OCI-LY7 (cell line): ENCODE data around the gene FGD5. TPM values are rescaled to one million over a fixed set of nuclear protein-coding genes. Genes with fewer than 3 reads are reported as not detected.
"Not testable (repeated sequence)": the region's sequence is repeated elsewhere in the genome, so short reads cannot be mapped to it uniquely, and the experiment has no call there.

ENCODE experiments used
- BruUV-seq: library from RNA; stranded (reverse); fragments of 400-500 nt; replicated peaks from 2 replicates; lab custom pipeline; 2021; lab: Mats Ljungman, UMichigan
- CTCF ChIA-PET: fragments of 300-600 bp; sonication (Branson Sonifier 250); formaldehyde crosslinking; loops from one replicate; lab custom pipeline; 2022; ENCODE audit warnings: antibody characterized with exemption; ENCODE audit not compliant: unreplicated experiment; lab: Charles Lee
- POLR2A ChIA-PET: fragments of 300-600 bp; sonication (Branson Sonifier 250); formaldehyde crosslinking; loops from one replicate; lab custom pipeline; 2022; ENCODE audit warnings: antibody characterized with exemption; lab: Charles Lee
- DNase-seq: peaks from one replicate; pipeline ENCODE4 v3.0.0-alpha.2; 2015; ENCODE audit warnings: low spot score
- H2AFZ ChIP-seq: fragments of 200-600 bp; sonication (generic), shearing (Covaris generic); 2 replicates; pipeline ENCODE4 v1.6.1; 2014; ENCODE audit warnings: mild to moderate bottlenecking, antibody characterized with exemption, low read length, moderate library complexity
- H3K27ac ChIP-seq: fragments of 200-600 bp; sonication (generic); 2 replicates; pipeline ENCODE4 v1.5.1; 2014; ENCODE audit warnings: mixed run types, low read depth, mild to moderate bottlenecking, moderate library complexity, low read length, inconsistent platforms; ENCODE audit not compliant: poor library complexity, severe bottlenecking
- H3K36me3 ChIP-seq: fragments of 200-600 bp; sonication (generic); 2 replicates; pipeline ENCODE4 v1.6.1; 2014; ENCODE audit warnings: mild to moderate bottlenecking, antibody characterized with exemption, low read length, moderate library complexity, mixed read lengths; ENCODE audit not compliant: insufficient read depth
- H3K4me1 ChIP-seq: fragments of 200-600 bp; sonication (generic); 2 replicates; pipeline ENCODE4 v1.5.1; 2014; ENCODE audit warnings: mild to moderate bottlenecking, low read length; ENCODE audit not compliant: insufficient read depth, poor library complexity, severe bottlenecking
- H3K4me2 ChIP-seq: fragments of 200-600 bp; sonication (generic); 2 replicates; pipeline ENCODE4 v1.6.1; 2014; ENCODE audit warnings: mild to moderate bottlenecking, low read length
- H3K4me3 ChIP-seq: fragments of 200-600 bp; sonication (generic); 2 replicates; pipeline ENCODE4 v1.5.1; 2014; ENCODE audit warnings: mild to moderate bottlenecking, low read depth, low read length; ENCODE audit not compliant: poor library complexity, severe bottlenecking
- H3K79me2 ChIP-seq: fragments of 200-600 bp; sonication (generic); 2 replicates; pipeline ENCODE4 v1.6.1; 2016; ENCODE audit warnings: low read depth, mild to moderate bottlenecking, low read length, moderate library complexity, mixed read lengths; ENCODE audit not compliant: insufficient read depth
- H3K9me2 ChIP-seq: fragments of 200-600 bp; sonication (generic); 2 replicates; pipeline ENCODE4 v1.6.1; 2016; ENCODE audit warnings: mild to moderate bottlenecking, low read length, mixed read lengths; ENCODE audit not compliant: insufficient read depth
- H3K9me3 ChIP-seq: fragments of 200-600 bp; sonication (generic); 2 replicates; pipeline ENCODE4 v1.6.1; 2014; ENCODE audit warnings: mild to moderate bottlenecking, mixed run types, low read length, mixed read lengths
- H4K20me1 ChIP-seq: fragments of 200-600 bp; sonication (generic); 2 replicates; pipeline ENCODE4 v1.6.1; 2014; ENCODE audit warnings: mild to moderate bottlenecking, antibody characterized with exemption, low read length, moderate library complexity, mixed read lengths; ENCODE audit not compliant: insufficient read depth
- EZH2phosphoT487 ChIP-seq: fragments of 200-600 bp; sonication (generic); IDR thresholded peaks from 2 replicates; pipeline ENCODE4 v1.6.1; 2018; ENCODE audit warnings: low read depth, borderline replicate concordance, mild to moderate bottlenecking, mixed run types, antibody characterized with exemption, low read length, moderate library complexity, mixed read lengths
- intact Hi-C: fragments of 100-400 bp; cut with micrococcal nuclease; formaldehyde crosslinking; loops from one replicate; pipeline ENCODE4 v1.10.0; 2022; ENCODE audit not compliant: unreplicated experiment
- total RNA-seq, 2 experiments: library from RNA; depleted of rRNA in 1 of 2; stranded (reverse); fragments of >200 nt in 1 of 2; shearing (Covaris generic) in 1 of 2; gene quantifications; 2 replicates each; pipeline ENCODE4 v1.2.3, GENCODE V29; 2014 to 2022
- TF ChIP-seq, protein P1 (sequence below): fragments of 200-600 bp; sonication (generic); conservative IDR thresholded peaks from 2 replicates; pipeline ENCODE4 v1.5.1; 2014; ENCODE audit warnings: mild to moderate bottlenecking, antibody characterized with exemption, low read length, moderate library complexity, mixed read lengths

Gene FGD5
- total RNA-seq, 2 experiments from 2014 or later: 0.09 to 0.21 TPM

DNA sequence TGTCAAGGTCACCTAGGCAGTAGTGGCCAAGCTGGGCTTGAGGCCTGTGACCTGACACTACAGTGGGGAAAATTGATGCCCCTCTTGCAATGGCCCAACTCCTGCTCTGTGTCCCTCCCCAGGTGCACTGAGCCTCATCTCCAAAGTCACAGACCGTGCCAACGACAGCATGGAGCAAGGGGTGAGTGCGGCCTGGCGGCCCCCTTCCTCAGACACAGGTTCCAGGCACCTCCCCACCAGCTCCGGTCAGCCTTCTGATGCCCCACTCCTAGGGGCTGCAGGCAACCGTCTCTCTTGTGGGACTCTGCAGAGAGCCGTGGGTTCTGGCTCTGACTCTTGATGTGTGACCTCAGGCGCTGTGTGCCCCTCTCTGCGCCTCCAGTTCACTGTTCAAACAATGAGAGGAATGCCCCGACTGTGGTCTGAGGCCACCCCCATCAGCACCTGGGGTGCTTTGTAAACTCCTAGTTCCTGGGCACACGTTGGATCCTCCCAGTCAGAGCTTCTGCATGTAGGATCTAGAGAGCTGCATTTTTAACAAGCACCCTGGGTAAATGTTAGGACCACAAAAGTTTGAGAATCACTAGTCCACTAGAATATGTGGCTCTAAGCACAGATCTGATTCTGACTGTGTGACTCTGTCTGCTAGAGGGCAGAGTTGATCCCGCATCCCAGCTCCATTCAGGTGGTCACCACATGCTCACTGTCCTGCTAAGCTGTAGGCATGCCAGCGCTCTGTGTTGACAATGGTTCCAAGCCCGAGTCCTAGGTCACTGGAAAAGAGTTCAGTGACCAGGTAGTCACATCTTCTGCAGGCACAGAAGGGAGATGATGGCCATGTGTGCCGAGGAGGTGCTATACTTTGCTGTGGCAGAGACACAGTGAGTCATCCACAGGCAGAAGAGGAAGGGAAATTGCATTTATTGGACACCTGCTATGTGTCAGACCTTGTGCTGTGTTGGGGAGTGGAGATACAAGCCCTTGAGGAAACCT lies 82.4 kb downstream of the FGD5 start:
- DNase-seq: no peak
- TF ChIP-seq, protein P1, sequence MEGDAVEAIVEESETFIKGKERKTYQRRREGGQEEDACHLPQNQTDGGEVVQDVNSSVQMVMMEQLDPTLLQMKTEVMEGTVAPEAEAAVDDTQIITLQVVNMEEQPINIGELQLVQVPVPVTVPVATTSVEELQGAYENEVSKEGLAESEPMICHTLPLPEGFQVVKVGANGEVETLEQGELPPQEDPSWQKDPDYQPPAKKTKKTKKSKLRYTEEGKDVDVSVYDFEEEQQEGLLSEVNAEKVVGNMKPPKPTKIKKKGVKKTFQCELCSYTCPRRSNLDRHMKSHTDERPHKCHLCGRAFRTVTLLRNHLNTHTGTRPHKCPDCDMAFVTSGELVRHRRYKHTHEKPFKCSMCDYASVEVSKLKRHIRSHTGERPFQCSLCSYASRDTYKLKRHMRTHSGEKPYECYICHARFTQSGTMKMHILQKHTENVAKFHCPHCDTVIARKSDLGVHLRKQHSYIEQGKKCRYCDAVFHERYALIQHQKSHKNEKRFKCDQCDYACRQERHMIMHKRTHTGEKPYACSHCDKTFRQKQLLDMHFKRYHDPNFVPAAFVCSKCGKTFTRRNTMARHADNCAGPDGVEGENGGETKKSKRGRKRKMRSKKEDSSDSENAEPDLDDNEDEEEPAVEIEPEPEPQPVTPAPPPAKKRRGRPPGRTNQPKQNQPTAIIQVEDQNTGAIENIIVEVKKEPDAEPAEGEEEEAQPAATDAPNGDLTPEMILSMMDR: no peak
- TF ChIP-seq EZH2phosphoT487: no peak
- no peaks in the 10 kb centered on the region for H3K9me3 ChIP-seq
- no peak overlapping the region for H3K27ac ChIP-seq
- H3K4me2 ChIP-seq: no peak overlapping the region
- H3K4me1 ChIP-seq: no peaks in the 10 kb centered on the region
- no peak overlapping the region for H3K4me3 ChIP-seq
- no peaks in the 10 kb centered on the region for H4K20me1 ChIP-seq
- intact Hi-C loops: no loop called here
- no peaks in the 10 kb centered on the region for H3K79me2 ChIP-seq
- no peak overlapping the region for H2AFZ ChIP-seq
- ChIA-PET CTCF (no interaction called here), POLR2A (no interaction called here)
- BruUV-seq: no TSS peak
- no peaks in the 10 kb centered on the region for H3K36me3 ChIP-seq
- H3K9me2 ChIP-seq: no peaks in the 10 kb centered on the region

DNA sequence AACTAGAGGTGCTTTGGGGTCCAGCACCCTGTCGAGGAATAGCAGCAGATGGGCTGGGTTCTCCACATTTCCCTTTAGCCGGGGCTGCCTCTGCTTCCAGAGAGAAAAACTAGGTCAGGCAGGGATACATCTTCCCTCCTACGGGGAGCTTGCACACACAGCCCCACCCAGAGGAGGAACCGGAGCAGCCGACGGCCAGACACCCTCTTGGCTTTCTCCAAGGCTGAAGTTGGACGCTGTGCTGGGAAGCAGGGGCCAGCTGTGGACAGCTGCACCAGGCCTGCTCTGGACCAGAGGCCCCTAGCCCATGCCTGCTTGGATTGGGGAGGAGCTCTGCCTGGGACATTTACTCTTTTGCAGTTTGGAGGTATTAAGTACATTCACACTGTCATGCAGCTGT lies 84.0 kb downstream of the FGD5 start:
- H3K36me3 ChIP-seq: no peaks in the 10 kb centered on the region
- no TSS peak for BruUV-seq
- H3K9me3 ChIP-seq: no peaks in the 10 kb centered on the region
- H3K4me1 ChIP-seq: no peaks in the 10 kb centered on the region
- H4K20me1 ChIP-seq: no peaks in the 10 kb centered on the region
- no peak overlapping the region for H2AFZ ChIP-seq
- H3K4me3 ChIP-seq: no peak overlapping the region
- no peaks in the 10 kb centered on the region for H3K9me2 ChIP-seq
- no peak overlapping the region for H3K4me2 ChIP-seq
- POLR2A ChIA-PET: interaction anchor here (1.2 kb wide), 1 partner anchor 14 kb away, joined by 4 read pairs; no protein-coding TSS in a partner anchor
- no peak for DNase-seq
- TF ChIP-seq, protein P1: no peak
- no peak for TF ChIP-seq EZH2phosphoT487
- intact Hi-C loops: no loop called here
- no peak overlapping the region for H3K27ac ChIP-seq
- no peaks in the 10 kb centered on the region for H3K79me2 ChIP-seq
- CTCF ChIA-PET: no interaction called here

DNA sequence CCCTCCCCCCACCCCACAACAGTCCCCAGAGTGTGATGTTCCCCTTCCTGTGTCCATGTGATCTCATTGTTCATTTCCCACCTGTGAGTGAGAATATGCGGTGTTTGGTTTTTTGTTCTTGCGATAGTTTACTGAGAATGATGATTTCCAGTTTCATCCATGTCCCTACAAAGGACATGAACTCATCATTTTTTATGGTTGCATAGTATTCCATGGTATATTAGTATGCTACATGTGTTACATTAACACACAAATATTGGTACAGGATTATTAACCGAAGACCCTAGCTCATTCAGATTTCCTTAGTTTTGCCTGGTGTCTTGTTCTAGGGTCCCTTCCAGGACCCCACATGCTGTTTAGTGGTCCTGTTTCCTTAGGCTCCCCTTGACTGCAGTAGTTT lies 84.7 kb downstream of the FGD5 start:
- H4K20me1 ChIP-seq, intact Hi-C loops, H3K9me3 ChIP-seq, CTCF ChIA-PET, H2AFZ ChIP-seq, H3K9me2 ChIP-seq, DNase-seq, H3K79me2 ChIP-seq, H3K27ac ChIP-seq, H3K4me2 ChIP-seq, H3K4me3 ChIP-seq, BruUV-seq, H3K4me1 ChIP-seq, H3K36me3 ChIP-seq: not testable (repeated sequence)
- POLR2A ChIA-PET: interaction anchor here (1.2 kb wide), 1 partner anchor 13 kb away, joined by 4 read pairs; no protein-coding TSS in a partner anchor
